HG02840 (cell line): Measurements from ENCODE around the gene SEMA3A.
A peak's percentile ranks its signal among the peaks of the same experiment; 100 is the strongest.

Source experiments
- ATAC-seq: cut with Tn5 transposase; IDR thresholded peaks from one replicate; pipeline ENCODE4 v1.9.1; 2021; ENCODE audit warnings: mild to moderate bottlenecking, moderate library complexity, moderate number of reproducible peaks; ENCODE audit not compliant: unreplicated experiment, low FRiP score

The SEMA3A gene

GRCh38 chr7:84027678-84028077, 166.9 kb downstream of the SEMA3A start:
- no peak for ATAC-seq

GRCh38 chr7:84025332-84025927, 169.2 kb downstream of the SEMA3A start:
- no peak for ATAC-seq

- ATAC-seq, result no peak
These were observed 171.8 kb downstream of the SEMA3A start for GRCh38 chr7:84022684-84023308.

GRCh38 chr7:84022009-84022408, 172.6 kb downstream of the SEMA3A start:
- no peak for ATAC-seq

GRCh38 chr7:84021292-84021908, 173.2 kb downstream of the SEMA3A start:
- ATAC-seq, result no peak

GRCh38 chr7:84017651-84018050, 176.9 kb downstream of the SEMA3A start:
- ATAC-seq, result no peak

- no peak for ATAC-seq
These were observed 180.9 kb downstream of the SEMA3A start for GRCh38 chr7:84013616-84014240.

GRCh38 chr7:84009782-84010181, 184.8 kb downstream of the SEMA3A start:
- no peak for ATAC-seq

GRCh38 chr7:84009051-84009450, 185.5 kb downstream of the SEMA3A start:
- no peak for ATAC-seq

- ATAC-seq, result no peak
These were observed 191.4 kb downstream of the SEMA3A start for GRCh38 chr7:84003191-84003590.

- no peak for ATAC-seq
These were observed 192.2 kb downstream of the SEMA3A start for GRCh38 chr7:84002348-84002747.

GRCh38 chr7:83996879-83997278, 197.7 kb downstream of the SEMA3A start:
- no peak for ATAC-seq

GRCh38 chr7:83987764-83988163, 206.8 kb downstream of the SEMA3A start:
- ATAC-seq, result no peak

- no peak for ATAC-seq
These were observed 208.8 kb downstream of the SEMA3A start for GRCh38 chr7:83985821-83986220.

- ATAC-seq, result no peak
These were observed 210.0 kb downstream of the SEMA3A start for GRCh38 chr7:83984591-83984990.

- no peak for ATAC-seq
These were observed 210.5 kb downstream of the SEMA3A start for GRCh38 chr7:83984076-83984475.

GRCh38 chr7:83983606-83984005, 211.0 kb downstream of the SEMA3A start:
- no peak for ATAC-seq

GRCh38 chr7:83976302-83976701, 218.3 kb downstream of the SEMA3A start:
- peak; percentile 78 for ATAC-seq

GRCh38 chr7:83970081-83970480, 224.5 kb downstream of the SEMA3A start:
- ATAC-seq, result no peak

- ATAC-seq, result no peak
These were observed 230.3 kb downstream of the SEMA3A start for GRCh38 chr7:83964318-83964717.

- ATAC-seq, result no peak
These were observed 237.3 kb downstream of the SEMA3A start for GRCh38 chr7:83957333-83957732.

- ATAC-seq, result no peak
These were observed 238.5 kb downstream of the SEMA3A start for GRCh38 chr7:83956104-83956503.
